ENCODE measurements around the gene NUP50. TPM values are rescaled to one million over a fixed set of nuclear protein-coding genes. Genes with fewer than 3 reads are reported as not detected.

The NUP50 gene
- total RNA-seq, 3 donors from 2014 or later: 155 to 164 (median 163) TPM

DNA sequence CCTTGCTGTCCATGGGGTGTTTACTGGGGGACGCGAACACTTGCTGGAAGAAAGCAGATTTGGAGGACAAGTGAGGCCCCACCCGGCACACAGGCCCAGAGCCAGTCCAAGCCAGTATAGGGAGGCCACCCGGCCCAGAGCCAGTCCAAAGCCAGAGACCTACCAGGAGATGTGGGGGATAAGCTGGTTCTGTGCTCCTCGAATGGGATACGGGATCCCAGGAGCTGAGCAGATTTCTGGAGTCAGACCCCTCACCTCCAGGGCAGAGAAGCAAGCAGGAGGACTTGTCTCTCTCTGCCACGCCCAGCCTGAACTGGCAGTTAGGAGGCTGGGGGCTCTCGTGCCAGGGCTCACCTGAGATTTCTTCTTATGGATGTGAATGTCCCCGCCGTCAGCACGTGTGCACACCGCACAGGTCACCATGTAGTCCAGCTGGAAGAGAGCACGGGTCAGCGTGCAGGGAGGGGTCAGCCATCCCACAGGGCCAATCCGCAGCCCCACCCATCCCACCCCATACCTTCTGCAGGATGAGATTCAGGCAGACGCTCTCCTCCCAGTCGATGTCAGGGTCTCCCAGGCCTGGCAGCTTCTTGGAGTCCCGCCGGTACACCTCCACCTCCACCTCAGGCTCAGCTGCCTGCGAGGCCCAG lies 41.7 kb downstream of the NUP50 start:
- no peak for ATAC-seq
- Mint-ChIP-seq H3K27me3 (ENCODE audit: low read depth) (no peaks in the 10 kb centered on the region), H3K4me1 (ENCODE audit: low read depth) (no peaks in the 10 kb centered on the region), H3K9me3 (no peaks in the 10 kb centered on the region), H3K36me3 (ENCODE audit: insufficient read depth) (peaks cover 17% of the 10 kb centered on the region), H3K4me3 (no peak overlapping the region)
- DNase-seq: no peak

DNA sequence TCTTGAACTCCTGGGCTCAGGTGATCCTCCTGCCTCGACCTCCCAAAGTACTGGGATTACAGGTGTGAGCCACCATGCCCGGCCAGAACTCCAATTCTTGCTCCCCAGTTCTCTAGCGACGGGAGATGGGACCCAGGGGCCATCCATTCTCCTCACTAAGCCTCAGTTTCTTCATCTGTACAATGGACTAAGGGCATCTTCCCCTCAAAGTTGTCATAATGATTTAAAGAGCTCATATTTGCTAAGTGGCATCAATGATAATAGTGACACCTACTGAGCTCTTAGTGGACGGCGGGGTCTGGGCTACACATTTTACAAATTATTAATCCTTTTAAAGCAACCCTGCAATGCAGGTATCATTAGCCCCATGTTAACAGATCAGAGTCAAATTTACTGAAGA lies 42.5 kb downstream of the NUP50 start:
- H3K4me1 Mint-ChIP-seq (ENCODE audit: low read depth): no peaks in the 10 kb centered on the region
- H3K36me3 Mint-ChIP-seq (ENCODE audit: insufficient read depth): peaks cover 14% of the 10 kb centered on the region
- no peaks in the 10 kb centered on the region for H3K27me3 Mint-ChIP-seq (ENCODE audit: low read depth)
- no peak overlapping the region for H3K4me3 Mint-ChIP-seq
- H3K9me3 Mint-ChIP-seq: no peaks in the 10 kb centered on the region
- ATAC-seq (no peak), DNase-seq (no peak)

DNA sequence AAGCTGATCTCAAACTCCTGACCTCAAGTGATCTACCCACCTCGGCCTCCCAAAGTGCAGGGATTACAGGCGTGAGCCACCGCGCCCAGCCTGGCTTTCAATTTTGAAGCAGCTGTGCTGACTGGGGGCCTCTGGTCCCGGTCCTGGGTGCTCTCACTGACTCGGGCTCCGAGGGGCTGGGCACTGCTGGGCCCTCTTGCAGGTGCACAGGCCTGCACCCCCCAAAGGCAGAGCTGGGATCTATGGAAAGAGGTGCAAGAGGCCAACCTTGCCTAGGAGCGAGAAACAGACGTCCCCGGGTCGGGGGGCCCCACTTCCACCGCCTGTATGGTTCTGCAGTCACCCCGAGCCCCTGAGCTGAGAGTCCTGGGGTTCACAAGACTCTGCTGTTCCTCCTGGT lies 43.8 kb downstream of the NUP50 start:
- no peaks in the 10 kb centered on the region for H3K4me1 Mint-ChIP-seq (ENCODE audit: low read depth)
- H3K36me3 Mint-ChIP-seq (ENCODE audit: insufficient read depth): peaks cover 11% of the 10 kb centered on the region
- no peaks in the 10 kb centered on the region for H3K27me3 Mint-ChIP-seq (ENCODE audit: low read depth)
- H3K4me3 Mint-ChIP-seq: no peak overlapping the region
- ATAC-seq (no peak), DNase-seq (no peak)
- no peaks in the 10 kb centered on the region for H3K9me3 Mint-ChIP-seq

DNA sequence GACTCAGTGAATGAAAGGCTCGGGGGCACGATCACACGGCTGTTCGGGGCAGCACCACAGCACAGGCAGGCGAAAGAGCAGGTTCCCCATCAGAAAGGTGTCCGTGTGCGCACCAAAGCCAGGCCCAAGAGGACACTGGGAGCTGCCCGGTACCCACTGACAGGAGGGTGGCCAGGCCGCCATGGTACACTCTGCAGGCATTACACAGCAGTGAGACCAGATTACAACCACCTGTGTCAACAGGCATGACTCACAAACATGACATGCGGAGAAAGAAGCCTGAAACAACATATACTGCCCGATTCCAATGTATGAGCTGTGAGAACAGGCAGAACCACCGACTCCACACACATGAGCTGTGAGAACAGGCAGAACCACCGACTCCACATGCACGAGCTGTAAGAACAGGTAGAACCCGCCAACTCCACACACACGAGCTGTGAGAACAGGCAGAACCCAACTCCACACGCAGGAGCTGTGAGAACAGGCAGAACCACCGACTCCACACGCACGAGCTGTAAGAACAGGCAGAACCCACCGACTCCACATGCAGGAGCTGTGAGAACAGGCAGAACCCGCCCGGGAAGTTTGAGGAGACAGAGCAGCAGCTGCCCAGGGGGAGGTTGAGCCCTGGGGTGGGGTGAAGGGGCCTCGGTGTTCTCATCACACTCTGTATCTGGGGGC lies 44.4 kb downstream of the NUP50 start:
- H3K36me3 Mint-ChIP-seq (ENCODE audit: insufficient read depth): peaks cover 11% of the 10 kb centered on the region
- H3K4me3 Mint-ChIP-seq: no peak overlapping the region
- H3K27me3 Mint-ChIP-seq (ENCODE audit: low read depth): no peaks in the 10 kb centered on the region
- no peaks in the 10 kb centered on the region for H3K9me3 Mint-ChIP-seq
- no peaks in the 10 kb centered on the region for H3K4me1 Mint-ChIP-seq (ENCODE audit: low read depth)
- ATAC-seq (no peak), DNase-seq (no peak)

DNA sequence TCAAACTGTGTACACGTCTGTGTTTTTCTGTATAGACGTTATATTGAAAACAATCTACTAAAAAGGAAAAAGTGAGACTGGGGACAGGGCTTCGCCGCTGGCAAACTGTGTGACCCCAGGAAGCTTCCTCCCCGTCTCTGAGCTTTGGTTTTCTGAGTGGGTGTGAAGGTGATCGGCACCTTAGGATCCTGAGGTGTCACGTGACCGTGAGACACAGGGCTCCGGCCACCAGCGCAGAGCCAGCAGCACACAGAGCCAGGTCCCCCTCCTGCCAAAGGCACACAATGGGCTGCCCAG lies 44.9 kb downstream of the NUP50 start:
- Mint-ChIP-seq H3K36me3 (ENCODE audit: insufficient read depth) (peaks cover 11% of the 10 kb centered on the region), H3K9me3 (no peaks in the 10 kb centered on the region)
- DNase-seq: no peak

DNA sequence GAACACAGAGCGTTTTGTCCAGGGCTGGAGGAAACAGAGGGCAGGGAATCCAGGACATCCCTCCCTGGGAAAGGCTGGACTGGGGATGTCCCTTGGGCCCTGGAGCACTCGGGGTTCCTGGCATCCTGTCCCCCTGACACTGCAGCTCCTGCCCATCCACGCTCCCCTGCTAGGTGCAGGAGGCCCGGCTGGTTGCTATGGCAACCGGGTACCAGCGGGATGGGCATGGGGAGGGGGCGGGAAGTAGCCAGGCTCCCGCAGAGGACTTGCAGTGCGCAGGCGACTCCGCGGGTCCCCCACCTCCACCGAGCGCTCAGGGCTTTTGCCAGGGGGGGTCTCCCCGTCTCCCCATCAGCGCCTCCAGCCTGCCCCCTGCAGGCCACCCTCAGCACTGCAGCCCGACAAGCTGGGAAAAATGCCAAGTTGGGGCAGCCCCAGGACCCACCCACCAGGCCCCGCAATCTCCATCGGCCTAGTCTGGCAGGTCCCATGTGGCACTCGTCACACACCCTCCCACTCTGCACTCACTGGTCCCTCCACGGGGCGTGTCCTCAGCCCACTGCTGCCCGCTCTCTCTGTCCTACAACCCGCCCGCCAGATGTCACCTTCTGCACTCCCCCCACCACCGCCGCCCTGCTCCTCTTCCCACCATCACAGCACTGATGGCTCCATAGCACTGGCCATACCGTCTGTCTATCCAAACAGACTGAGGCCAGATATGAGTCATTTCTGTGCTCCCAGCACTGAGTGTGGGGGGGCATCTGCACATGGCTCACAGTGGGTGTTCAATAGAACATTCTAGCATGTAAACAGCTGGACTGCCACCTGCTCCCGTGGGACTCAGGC lies 45.5 kb downstream of the NUP50 start:
- peak; percentile 29 for DNase-seq
- Mint-ChIP-seq H3K4me1 (ENCODE audit: low read depth) (no peaks in the 10 kb centered on the region), H3K36me3 (ENCODE audit: insufficient read depth) (peaks cover 11% of the 10 kb centered on the region), H3K4me3 (no peak overlapping the region), H3K9me3 (no peaks in the 10 kb centered on the region), H3K27me3 (ENCODE audit: low read depth) (no peaks in the 10 kb centered on the region)
- peak in 1 of 2 donors; percentile 27 for ATAC-seq

More for the DNA sequence above, 44.9 kb downstream of the NUP50 start:
- Mint-ChIP-seq H3K4me3 (no peak overlapping the region), H3K27me3 (ENCODE audit: low read depth) (no peaks in the 10 kb centered on the region), H3K4me1 (ENCODE audit: low read depth) (no peaks in the 10 kb centered on the region)
- no peak for ATAC-seq

DNA sequence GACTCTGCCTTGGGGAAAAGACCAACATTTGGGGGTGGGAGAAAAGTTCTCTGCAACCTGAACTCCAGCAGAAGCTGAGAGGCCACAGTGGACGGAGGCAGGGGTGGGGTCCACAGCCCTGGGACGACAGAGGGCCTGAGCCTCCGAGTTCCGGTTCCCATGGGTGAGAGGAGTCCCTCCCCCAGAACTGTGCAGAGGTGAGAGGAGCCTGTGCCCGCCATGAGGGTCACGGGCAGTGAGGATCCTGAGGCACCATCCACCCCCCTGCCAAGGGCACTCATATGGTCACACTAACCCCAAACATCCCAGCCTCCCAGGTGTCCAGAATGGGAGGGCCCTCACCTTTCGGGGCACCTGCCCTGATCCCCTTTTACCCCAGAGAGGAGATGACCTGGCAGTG lies 46.4 kb downstream of the NUP50 start:
- ATAC-seq (no peak), DNase-seq (no peak)
- no peaks in the 10 kb centered on the region for H3K9me3 Mint-ChIP-seq
- H3K36me3 Mint-ChIP-seq (ENCODE audit: insufficient read depth): peaks cover 6% of the 10 kb centered on the region
- no peaks in the 10 kb centered on the region for H3K4me1 Mint-ChIP-seq (ENCODE audit: low read depth)
- no peaks in the 10 kb centered on the region for H3K27me3 Mint-ChIP-seq (ENCODE audit: low read depth)
- H3K4me3 Mint-ChIP-seq: no peak overlapping the region

DNA sequence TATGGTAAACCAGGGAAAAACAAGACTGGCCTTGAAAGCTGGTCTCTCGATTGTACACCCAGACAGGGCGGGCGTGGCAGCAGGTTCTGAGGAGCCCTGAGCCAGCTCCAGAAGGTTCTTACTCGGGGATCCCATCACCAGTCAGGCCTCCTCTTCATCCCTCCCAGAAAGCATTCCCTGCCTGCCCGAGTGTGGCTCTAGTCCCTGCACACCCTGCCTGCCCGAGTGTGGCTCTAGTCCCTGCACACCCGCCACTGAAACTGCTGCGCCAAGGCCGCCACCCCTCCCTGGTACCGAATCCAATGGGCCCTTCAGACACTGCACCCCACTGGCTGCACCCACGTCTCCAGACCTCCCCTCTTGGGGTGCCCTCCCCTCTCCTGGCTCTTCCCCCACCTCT lies 46.9 kb downstream of the NUP50 start:
- no peaks in the 10 kb centered on the region for H3K4me1 Mint-ChIP-seq (ENCODE audit: low read depth)
- no peaks in the 10 kb centered on the region for H3K9me3 Mint-ChIP-seq
- no peaks in the 10 kb centered on the region for H3K27me3 Mint-ChIP-seq (ENCODE audit: low read depth)
- DNase-seq (no peak), ATAC-seq (no peak)
- no peak overlapping the region for H3K4me3 Mint-ChIP-seq
- peaks cover 6% of the 10 kb centered on the region for H3K36me3 Mint-ChIP-seq (ENCODE audit: insufficient read depth)

DNA sequence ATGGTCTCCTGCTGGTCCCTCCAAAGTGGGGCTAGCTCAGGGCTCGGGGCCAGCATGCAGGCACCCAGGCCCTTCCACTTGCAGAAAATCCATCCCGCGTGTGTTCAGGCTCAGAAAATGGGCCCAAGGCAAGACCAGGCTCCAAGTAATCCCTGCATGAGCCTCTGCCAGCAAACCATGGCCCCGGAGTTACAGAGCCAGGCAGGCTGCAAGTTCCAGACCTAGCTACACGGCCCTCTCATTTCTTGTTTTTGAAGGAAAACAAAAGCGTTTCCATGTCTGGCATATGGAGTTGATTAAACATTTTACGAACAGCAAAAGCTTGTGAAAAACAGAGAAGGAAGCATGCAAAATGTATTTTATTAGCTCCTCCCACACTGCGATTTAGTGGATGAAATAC lies 47.3 kb downstream of the NUP50 start:
- Mint-ChIP-seq H3K9me3 (no peaks in the 10 kb centered on the region), H3K27me3 (ENCODE audit: low read depth) (no peaks in the 10 kb centered on the region), H3K4me1 (ENCODE audit: low read depth) (no peaks in the 10 kb centered on the region), H3K4me3 (no peak overlapping the region), H3K36me3 (ENCODE audit: insufficient read depth) (peaks cover 4% of the 10 kb centered on the region)
- no peak for DNase-seq
- no peak for ATAC-seq

DNA sequence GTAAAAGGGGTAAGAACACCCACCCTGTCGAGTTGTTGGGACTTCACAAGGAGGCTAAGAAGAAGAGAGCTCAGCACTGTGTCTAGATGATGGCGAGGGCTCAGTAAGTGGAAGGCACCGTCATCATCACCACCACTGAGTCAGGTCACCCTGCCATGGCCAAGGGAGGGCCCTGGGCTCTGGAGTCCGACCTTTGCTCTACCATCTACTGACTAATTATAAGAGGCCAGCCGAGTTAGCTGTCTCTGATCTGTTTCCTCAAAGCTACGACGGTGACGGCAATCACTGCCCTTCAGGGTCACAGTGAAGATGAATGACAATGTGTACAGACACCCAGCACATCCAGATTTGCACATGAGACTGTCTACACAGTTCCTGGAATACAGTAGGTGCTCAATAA lies 47.7 kb downstream of the NUP50 start:
- Mint-ChIP-seq H3K4me3 (no peak overlapping the region), H3K9me3 (no peaks in the 10 kb centered on the region), H3K27me3 (ENCODE audit: low read depth) (no peaks in the 10 kb centered on the region), H3K4me1 (ENCODE audit: low read depth) (no peaks in the 10 kb centered on the region), H3K36me3 (ENCODE audit: insufficient read depth) (peaks cover 4% of the 10 kb centered on the region)
- no peak for ATAC-seq
- no peak for DNase-seq

DNA sequence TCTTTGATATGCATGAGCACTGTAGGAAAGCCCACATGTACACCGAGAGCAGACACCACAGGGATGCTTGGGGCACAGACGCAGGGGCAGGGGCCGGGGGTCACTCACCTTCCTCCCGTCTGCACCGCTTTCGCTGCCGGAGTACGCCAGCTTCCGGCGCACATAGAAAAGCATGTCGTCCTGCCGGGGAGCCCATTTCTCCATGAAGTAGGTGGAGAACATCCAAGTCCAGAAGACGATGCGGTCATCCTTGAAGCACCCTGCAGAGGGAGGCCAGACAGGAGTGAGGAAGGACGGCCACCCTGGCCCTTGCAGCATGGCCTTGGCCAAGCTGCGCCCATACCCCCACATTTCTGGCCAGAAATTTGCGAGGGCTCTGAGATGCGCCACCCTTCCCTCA lies 48.1 kb downstream of the NUP50 start:
- H3K36me3 Mint-ChIP-seq (ENCODE audit: insufficient read depth): peaks cover 4% of the 10 kb centered on the region
- no peak for DNase-seq
- H3K9me3 Mint-ChIP-seq: no peaks in the 10 kb centered on the region

DNA sequence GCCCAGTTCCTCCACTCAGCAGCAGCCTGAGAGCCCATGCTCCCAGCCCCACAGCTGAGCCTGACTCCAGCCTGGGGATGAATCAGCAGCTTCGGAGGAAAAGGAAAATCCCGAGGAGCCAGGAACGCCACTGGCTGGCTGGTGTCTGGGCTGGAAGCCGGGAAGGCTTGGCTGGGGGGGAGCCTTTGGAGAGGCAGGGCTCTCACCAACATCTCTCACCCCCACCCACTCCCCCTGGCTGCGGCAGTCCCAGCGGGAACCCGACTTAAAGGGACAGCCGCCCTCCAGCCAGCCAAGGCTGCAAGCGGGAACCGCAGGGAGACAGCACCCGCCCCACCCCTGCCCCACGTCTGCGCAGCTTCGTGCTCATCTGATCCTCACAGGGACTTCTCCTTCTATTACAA lies 48.6 kb downstream of the NUP50 start:
- ATAC-seq (no peak), DNase-seq (no peak)
- Mint-ChIP-seq H3K27me3 (ENCODE audit: low read depth) (no peaks in the 10 kb centered on the region), H3K4me1 (ENCODE audit: low read depth) (no peaks in the 10 kb centered on the region), H3K9me3 (no peaks in the 10 kb centered on the region), H3K36me3 (ENCODE audit: insufficient read depth) (peaks cover 4% of the 10 kb centered on the region), H3K4me3 (no peak overlapping the region)

More for the DNA sequence above, 48.1 kb downstream of the NUP50 start:
- Mint-ChIP-seq H3K4me3 (no peak overlapping the region), H3K27me3 (ENCODE audit: low read depth) (no peaks in the 10 kb centered on the region), H3K4me1 (ENCODE audit: low read depth) (no peaks in the 10 kb centered on the region)
- no peak for ATAC-seq

DNA sequence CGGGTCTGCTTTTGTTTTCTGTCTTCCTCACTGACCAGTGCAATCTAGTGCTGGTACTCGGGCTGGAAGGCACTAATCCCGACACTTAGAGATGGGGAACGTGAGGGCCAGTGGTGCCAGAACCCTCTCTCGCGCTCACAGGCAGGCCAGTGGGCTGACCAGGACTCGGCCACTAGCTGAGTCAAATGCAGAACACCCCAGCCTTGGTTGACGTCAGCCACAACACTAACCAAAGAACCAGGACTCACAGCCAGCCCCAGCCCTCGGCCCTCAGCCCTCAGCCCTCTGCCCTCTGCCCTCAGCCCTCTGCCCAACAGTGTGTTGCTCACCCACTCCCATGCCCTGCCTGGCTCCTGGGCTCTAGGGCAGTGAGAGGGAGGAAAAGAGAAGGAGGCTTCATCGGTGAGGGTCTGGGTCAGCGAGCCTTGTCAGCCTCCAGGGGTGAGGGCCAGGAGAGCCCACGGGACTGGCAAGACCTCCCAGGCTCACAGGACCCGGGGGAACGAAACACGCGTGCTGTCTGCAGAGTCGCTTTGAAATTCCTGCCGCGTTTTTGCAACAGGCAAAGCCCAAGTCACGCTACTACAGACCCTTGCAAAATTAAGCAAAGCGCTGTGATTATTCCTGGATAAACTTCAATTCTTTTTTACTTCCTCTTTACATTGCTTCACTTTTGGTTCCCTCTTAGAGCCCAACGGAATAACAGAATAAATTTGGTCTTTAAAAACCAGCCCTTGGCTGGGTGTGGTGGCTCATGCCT lies 49.4 kb downstream of the NUP50 start:
- ATAC-seq (no peak), DNase-seq (no peak)
- no peaks in the 10 kb centered on the region for H3K9me3 Mint-ChIP-seq
- no peaks in the 10 kb centered on the region for H3K27me3 Mint-ChIP-seq (ENCODE audit: low read depth)
- no peaks in the 10 kb centered on the region for H3K4me1 Mint-ChIP-seq (ENCODE audit: low read depth)
- H3K36me3 Mint-ChIP-seq (ENCODE audit: insufficient read depth): peaks cover 4% of the 10 kb centered on the region
- no peak overlapping the region for H3K4me3 Mint-ChIP-seq

Data from activated T-cell treated with anti-CD3 and anti-CD28 coated beads, Interleukin-2, amount 50 U/mL, for 4 hours (primary cell).